GM10266 (cell line): ENCODE results near the gene BCOR.

Experiments used
- DNase-seq: peaks from one replicate; pipeline ENCODE4 v3.0.0; 2012; ENCODE audit errors: extremely low spot score
- TF ChIP-seq, protein P1 (sequence below): IDR thresholded peaks from 2 replicates; pipeline ENCODE4 v1.5.1; 2012; ENCODE audit warnings: mild to moderate bottlenecking, low read depth; ENCODE audit not compliant: control insufficient read depth, insufficient read depth; ENCODE audit errors: missing control alignments

The BCOR gene

DNA sequence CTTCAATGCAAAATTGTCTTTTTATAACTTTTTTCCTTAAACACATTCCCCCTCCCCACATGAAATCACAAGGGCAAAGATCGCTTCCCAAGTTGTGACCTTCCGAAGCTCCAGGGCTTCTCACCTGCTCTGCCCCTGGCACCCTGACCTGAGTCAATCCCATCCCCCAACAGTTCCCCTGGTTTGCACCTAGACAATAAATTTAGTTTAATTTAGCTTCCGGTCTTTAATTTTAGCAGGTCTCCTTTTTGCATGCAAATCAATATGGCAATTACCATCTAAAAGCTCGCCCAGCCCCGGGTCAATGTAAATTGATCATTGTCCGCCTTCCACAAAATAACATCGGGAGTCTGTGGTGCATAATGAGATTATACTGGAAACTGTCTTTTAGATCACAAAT is 6.8 kb downstream of the BCOR start:
- TF ChIP-seq, protein P1, sequence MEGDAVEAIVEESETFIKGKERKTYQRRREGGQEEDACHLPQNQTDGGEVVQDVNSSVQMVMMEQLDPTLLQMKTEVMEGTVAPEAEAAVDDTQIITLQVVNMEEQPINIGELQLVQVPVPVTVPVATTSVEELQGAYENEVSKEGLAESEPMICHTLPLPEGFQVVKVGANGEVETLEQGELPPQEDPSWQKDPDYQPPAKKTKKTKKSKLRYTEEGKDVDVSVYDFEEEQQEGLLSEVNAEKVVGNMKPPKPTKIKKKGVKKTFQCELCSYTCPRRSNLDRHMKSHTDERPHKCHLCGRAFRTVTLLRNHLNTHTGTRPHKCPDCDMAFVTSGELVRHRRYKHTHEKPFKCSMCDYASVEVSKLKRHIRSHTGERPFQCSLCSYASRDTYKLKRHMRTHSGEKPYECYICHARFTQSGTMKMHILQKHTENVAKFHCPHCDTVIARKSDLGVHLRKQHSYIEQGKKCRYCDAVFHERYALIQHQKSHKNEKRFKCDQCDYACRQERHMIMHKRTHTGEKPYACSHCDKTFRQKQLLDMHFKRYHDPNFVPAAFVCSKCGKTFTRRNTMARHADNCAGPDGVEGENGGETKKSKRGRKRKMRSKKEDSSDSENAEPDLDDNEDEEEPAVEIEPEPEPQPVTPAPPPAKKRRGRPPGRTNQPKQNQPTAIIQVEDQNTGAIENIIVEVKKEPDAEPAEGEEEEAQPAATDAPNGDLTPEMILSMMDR, result no peak
- DNase-seq, result no peak

DNA sequence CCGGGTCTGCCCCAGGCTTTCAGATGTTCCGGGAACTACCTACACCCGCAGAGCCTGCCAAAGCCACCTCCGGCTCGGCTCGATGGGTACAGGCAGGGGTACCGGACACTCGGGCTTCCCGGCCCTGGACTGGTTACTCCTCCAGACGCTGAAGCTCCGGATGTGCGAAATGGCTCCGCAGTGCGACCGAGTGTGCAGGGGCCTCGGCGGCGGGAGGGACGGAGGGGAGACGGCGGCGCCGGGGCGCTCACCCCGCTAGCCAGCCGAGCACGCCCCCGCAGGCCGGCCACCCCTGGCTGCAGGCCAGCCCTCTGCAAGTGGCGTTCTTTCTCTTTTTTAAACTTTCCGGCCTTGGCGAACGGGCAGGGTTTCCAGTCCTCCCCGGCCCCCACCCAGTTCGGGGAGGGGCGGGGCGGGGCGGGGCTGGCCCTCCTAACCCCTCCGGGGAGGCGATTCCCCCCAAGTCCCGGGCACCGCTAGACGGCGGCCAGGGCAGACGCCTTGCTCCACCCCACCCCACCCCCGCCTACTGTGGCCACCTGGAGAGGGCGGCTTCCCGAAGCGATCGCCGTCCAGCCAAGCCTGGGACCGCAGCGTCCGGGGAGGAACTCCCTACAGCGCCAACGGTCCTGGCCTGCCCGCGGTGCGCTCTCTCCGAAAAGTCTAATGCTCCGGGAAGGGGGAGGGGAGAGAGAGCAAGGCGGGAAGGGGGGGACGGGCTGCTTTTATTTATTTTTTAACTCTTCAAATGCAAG is 7.5 kb downstream of the BCOR start:
- TF ChIP-seq, protein P1, result no peak
- DNase-seq, result no peak

DNA sequence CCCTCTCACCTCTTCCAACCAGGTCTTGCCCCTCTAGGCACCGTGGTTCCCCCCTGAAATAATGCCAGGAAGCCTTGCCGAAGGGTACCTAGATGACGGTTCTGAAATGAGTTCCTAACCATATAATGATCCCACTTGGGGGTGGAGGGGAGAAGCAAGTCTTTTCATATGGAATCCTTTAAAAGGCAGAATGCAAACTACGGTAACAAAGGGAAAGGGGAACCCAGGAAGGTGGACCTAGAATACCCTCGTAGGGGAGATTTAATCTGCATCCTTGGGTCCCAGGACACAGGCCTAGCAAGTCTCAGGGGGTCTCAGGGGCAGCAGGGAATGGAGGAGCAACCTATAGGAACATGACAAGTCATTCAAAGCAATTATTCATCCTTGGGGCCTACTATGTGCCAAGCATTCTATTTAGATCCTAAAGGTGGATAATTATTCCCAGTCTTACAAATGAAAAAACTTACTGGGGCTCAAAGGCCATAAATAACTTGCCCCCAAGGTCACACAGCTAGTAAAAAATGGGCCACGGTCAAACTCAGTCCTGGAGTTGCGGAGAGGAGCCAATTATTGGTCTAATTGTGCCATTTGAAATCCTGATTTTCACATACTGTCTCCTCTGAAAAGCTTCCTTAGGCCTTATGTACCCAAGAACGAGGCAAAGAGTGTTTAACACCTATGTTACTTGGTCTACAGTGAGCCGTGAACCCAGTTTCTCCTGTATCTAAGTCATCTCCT is 8.8 kb downstream of the BCOR start:
- no peak for DNase-seq
- TF ChIP-seq, protein P1, result no peak

DNA sequence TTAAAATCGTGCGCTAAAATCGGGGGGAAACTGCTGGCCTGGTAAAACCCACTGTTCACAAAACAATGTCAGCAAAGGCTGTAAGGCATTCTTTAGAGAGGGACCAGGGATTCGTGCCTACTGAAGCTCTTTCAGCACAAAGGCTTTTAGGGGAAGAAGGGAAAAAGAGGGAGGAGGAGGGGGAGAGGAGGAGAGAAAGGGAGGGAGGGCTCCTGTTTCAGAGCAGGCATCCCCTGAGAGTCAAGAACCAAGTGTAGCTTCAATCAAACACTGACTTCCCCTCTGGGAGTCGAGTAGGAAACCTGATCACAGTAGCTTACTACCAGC is 9.5 kb downstream of the BCOR start:
- no peak for DNase-seq
- TF ChIP-seq, protein P1, result no peak

DNA sequence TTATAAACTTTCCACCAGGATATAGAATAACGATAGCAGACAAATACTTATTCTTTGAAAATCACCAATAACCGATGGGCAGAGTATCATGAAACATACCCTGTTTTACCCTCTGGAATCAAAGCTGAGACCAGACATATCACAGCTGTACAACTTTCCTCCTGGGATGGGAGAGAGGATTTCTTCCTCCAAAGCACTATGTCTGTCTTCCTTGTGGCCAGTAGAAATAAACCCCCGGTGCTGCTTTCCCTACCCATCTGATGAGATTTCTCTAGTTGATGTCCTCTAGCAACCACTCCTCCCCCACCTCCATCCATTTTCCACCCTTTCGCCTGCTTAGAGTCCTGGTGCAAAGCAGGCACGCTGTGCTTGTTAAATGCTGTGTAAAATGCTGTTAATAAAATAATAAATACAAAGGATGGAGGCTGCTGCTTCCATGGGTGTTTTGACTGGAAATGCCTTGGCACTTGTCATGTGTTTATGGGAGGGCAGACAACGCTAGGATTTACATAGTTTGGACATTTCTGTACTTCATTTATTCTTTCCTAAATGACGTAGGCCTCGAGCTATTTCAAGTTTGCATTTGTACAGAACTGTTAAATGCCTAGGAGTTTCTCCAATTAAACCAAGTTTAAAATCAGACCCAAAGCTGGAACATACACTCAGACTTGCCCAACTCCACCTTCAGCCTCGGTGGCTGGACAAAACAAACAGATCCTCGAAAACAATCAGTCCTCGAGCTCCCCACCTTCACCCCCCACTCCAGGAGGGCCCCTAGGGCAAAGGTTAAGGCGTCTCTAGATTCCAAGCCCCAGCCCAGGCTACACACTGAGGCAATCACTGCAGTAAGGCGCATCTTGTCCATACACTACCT is 10.1 kb downstream of the BCOR start:
- TF ChIP-seq, protein P1, result no peak
- DNase-seq, result no peak

DNA sequence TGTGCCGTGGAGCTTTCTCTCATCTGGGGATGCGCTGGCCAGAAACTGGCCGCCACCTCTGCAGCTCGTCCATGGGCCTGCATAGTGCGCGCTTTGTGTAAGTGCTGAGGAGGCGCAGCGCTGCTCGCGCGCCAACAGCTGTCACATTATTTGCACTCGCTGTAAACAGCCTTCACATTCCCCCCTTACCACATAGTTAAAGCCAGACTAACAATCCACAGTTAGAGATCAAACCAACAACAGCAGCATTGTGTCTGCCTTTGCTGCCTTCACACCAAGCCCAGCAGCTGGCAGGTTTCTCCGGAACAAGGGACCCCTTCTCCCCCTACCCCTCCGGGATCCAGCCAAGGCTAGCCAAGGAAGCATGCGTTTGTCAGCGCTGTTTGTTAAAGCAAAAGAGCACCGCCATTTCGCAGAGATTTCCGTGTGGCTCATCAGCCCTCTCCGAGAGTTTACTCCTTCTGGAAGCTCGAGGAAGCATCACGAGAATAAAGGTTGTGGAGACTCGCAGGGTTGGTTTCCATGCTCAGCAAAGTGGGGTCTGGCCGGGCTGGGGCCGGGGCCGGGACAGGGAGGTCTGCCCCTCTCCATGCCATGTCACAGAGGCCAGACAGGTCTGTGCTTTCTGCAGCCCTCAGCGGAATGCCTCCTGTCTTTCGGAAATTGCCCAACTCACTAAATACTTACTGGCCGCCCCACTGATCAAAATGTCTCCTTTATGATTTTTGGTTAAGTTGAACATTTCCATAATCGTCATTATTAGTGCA is 11.0 kb downstream of the BCOR start:
- DNase-seq, result no peak
- TF ChIP-seq, protein P1, result no peak
